AG09309 (cell line): ENCODE measurements around the gene TMEM132C.

ENCODE experiments used
- DNase-seq: peaks from one replicate; pipeline ENCODE4 v3.0.0-alpha.2; 2010; ENCODE audit warnings: low read depth
- H3K4me3 ChIP-seq: 2 replicates; pipeline ENCODE4 v1.5.1; 2011; ENCODE audit warnings: mild to moderate bottlenecking, low read depth, low read length, moderate library complexity; ENCODE audit not compliant: control insufficient read depth
- CTCF ChIP-seq: IDR thresholded peaks from 2 replicates; pipeline ENCODE4 v1.5.1; 2011; ENCODE audit warnings: mild to moderate bottlenecking, low read depth, low read length, inconsistent platforms; ENCODE audit not compliant: insufficient read depth, control insufficient read depth; ENCODE audit errors: missing control alignments

The TMEM132C gene

GRCh38 chr12:128307791-128308190 is 40.8 kb downstream of the TMEM132C start:
- TF ChIP-seq CTCF = no peak
- H3K4me3 ChIP-seq = no peak overlapping the region
- DNase-seq = no peak

- TF ChIP-seq CTCF = no peak
- DNase-seq = no peak
- H3K4me3 ChIP-seq = no peak overlapping the region
Observed at GRCh38 chr12:128312661-128313060, 45.7 kb downstream of the TMEM132C start.

DNA sequence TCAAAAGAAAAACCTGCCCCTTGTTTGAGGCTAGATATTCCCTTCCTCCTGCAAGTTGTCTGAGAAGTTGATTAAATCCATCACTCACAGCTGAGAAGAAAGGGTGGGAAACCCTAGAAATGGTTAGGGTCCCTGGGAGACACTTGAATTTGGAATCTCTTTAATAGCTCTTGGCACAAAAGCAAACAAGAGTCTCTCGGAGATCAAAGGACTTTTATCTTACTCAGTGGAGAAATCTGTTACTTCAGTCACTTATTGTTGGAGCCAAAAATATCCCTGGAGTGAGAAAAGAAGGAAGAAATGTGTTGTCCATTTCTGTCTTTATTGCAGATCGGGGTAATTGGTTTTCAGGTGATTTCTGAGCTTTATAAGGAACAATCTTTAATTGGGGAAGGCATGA is 47.0 kb downstream of the TMEM132C start:
- H3K4me3 ChIP-seq = no peak overlapping the region
- no peak for DNase-seq
- TF ChIP-seq CTCF = no peak

DNA sequence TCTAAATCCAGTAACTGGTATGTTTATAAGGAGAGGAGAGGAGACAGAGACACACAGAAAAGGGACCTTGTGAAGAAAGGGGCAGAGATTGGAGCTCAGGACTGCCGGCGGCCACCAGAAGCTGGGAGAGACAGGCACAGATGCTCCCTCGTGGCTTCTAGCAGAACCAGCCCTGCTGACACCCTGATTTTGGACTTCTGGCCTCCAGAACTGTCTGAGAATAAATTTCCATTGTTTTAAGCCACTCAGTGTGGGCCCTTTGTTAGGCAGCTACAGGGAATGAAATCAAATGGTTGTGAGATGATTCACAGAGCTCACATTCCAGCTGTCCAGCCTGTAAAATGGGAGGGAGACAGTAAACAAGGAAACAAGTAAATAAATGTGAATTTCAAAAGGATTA is 47.6 kb downstream of the TMEM132C start:
- no peak for TF ChIP-seq CTCF
- no peak for DNase-seq

DNA sequence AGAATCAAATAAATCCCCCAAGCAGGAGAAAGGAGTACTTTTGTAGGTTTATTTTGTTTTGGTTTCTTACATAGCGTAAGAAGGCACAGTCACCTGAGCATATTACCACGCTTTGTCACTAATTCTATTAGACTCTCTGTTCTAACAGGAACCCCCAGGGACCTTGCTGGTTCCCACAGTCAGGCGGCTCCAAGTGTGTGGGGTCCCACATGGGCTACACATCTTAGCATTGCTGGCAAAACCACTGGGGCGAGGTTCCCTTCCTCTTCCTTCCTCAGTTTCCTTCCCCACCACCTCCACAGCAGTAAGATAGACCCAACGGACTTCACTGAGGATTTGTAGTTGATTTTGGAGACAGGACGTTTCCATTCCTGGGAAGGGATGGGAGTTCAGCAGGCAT is 49.1 kb downstream of the TMEM132C start:
- DNase-seq = no peak
- H3K4me3 ChIP-seq = no peak overlapping the region
- TF ChIP-seq CTCF = no peak

More for the DNA sequence above, 47.6 kb downstream of the TMEM132C start:
- no peak overlapping the region for H3K4me3 ChIP-seq

DNA sequence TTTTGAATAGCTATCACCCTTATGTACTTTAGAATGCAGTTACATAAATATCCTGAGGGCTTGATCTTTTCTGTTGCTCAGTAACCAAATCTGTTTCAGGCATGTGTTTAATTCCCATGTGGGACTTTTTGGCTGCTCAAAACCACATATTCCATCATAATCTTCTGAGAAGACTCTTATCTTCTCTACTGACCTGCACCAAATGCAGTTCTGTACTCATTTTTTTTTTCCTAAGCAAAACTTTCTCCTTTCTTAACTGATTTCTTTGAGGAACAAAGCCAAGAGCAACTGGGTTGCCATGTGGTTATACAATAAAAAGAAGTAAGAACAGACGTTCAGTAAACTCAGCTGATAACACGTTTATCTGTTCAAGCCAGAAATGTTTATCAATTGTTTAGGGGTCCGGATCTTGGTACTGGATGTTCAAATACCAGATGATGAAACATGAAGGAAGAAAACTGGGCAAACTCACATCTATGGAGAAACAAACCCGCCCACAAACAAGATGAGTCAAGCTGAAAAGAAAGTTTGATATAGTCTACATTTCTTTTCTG is 50.1 kb downstream of the TMEM132C start:
- no peak overlapping the region for H3K4me3 ChIP-seq
- no peak for TF ChIP-seq CTCF
- no peak for DNase-seq

DNA sequence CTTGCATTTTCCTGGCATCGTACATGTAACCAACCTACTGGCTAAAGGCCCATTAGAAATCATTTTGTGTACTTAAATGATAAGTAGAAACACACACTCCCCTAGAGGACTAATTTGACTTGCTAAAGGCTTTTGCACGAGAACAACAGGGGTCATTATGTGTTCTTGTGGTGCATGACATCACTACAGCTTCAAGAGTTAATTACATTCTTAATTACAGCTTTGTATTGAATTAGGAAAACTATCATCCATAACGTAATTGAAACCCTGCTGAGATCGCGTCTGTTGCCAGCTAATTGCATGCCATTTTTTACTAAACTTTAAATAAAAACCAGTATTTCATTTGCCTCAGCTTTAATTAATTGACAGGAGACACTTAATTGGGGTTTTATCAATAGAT is 51.4 kb downstream of the TMEM132C start:
- TF ChIP-seq CTCF = no peak
- no peak for DNase-seq
- no peak overlapping the region for H3K4me3 ChIP-seq
